Tibial nerve (tissue), 4 donors: ENCODE measurements around the gene CDC42BPG. TPM values are rescaled to one million over a fixed set of nuclear protein-coding genes. Genes with fewer than 3 reads are reported as not detected.

Experiments
- DNase-seq, 2 donors: peaks; one replicate each; pipeline ENCODE4 v3.0.0-alpha.2; 2019; ENCODE audit warnings: low spot score in 2 of 2
- H3K27ac ChIP-seq, 4 donors: fragments of 200-600 bp; sonication (generic) in 3 of 4; one replicate each; pipeline ENCODE4 v1.5.1; 2017 to 2019; ENCODE audit warnings: mild to moderate bottlenecking in 1 of 4
- H3K27me3 ChIP-seq, 2 donors: fragments of 200-600 bp; sonication (generic) in 1 of 2; one replicate each; pipeline versions ENCODE4 v1.5.1 to v1.6.0; 2017 to 2019
- H3K36me3 ChIP-seq, 3 donors: fragments of 200-600 bp; sonication (generic); one replicate each; pipeline ENCODE4 v1.5.1; 2018 to 2019
- H3K4me1 ChIP-seq, 4 donors: fragments of 200-600 bp; sonication (generic) in 3 of 4; one replicate each; pipeline ENCODE4 v1.5.1; 2017 to 2019
- H3K4me3 ChIP-seq, 4 donors: fragments of 200-600 bp; sonication (generic) in 3 of 4; one replicate each; pipeline ENCODE4 v1.5.1; 2017 to 2019; ENCODE audit warnings: mild to moderate bottlenecking in 1 of 4, moderate library complexity in 1 of 4
- H3K9me3 ChIP-seq, 4 donors: fragments of 200-600 bp; sonication (generic) in 3 of 4; one replicate each; pipeline ENCODE4 v1.5.1; 2017 to 2019
- CTCF ChIP-seq, 5 experiments: fragments of 200-600 bp in 3 of 5; fragments of 450-650 bp in 2 of 5; sonication (generic) in 3 of 5; IDR thresholded peaks; one replicate each; pipeline ENCODE4 v1.5.1; 2016 to 2019; ENCODE audit warnings: antibody characterized with exemption in 5 of 5, mild to moderate bottlenecking in 3 of 5, moderate library complexity in 2 of 5
- EP300 ChIP-seq, 2 donors: sonication (generic); formaldehyde crosslinking; IDR thresholded peaks; one replicate each; pipeline ENCODE4 v1.6.1; 2017; ENCODE audit warnings: antibody characterized with exemption in 2 of 2, mild to moderate bottlenecking in 1 of 2
- POLR2A ChIP-seq, 2 donors: fragments of 450-650 bp; IDR thresholded peaks; one replicate each; pipeline ENCODE4 v1.6.1; 2017; ENCODE audit warnings: antibody characterized with exemption in 2 of 2, mild to moderate bottlenecking in 2 of 2, moderate library complexity in 2 of 2
- WGBS, 2 donors: methylation state at CpG; one replicate each; pipeline ENCODE4 v1.1.5; 2018; 5-methylcytosine and 5-hydroxymethylcytosine counted together
- total RNA-seq, 4 donors: library from RNA; depleted of rRNA; stranded (reverse); fragments of >200 nt; gene quantifications; one replicate each; pipeline ENCODE4 v1.1.0, GENCODE V29; 2016

Gene CDC42BPG
- total RNA-seq, 4 donors from 2014 or later: under 0.01 to 0.30 (median 0.21) TPM; not detected in 1

GRCh38 chr11:64801561-64802369, 42.7 kb downstream of the CDC42BPG start:
- H3K4me1 ChIP-seq: peaks cover 0 to 30% (median 13%) of the 10 kb centered on the region in 4 donors
- 41 to 58% methylated on average over 10 to 13 of the region's 13 CpGs for WGBS, 2 donors
- peak overlapping the region in 2 of 4 donors; percentile 67 to 72 for H3K4me3 ChIP-seq
- no peak for DNase-seq
- H3K27me3 ChIP-seq: no peaks in the 10 kb centered on the region
- H3K36me3 ChIP-seq: peaks cover 0 to 58% (median 0%) of the 10 kb centered on the region in 3 donors
- no peaks in the 10 kb centered on the region for H3K9me3 ChIP-seq
- H3K27ac ChIP-seq: peak overlapping the region in 3 of 4 donors; percentile 83 to 94 (median 93)
- TF ChIP-seq CTCF (IDR thresholded peaks at IDR 0.05) (no peak), POLR2A (IDR thresholded peaks at IDR 0.05) (no peak), EP300 (IDR thresholded peaks at IDR 0.05) (no peak)

GRCh38 chr11:64801158-64801464, 43.3 kb downstream of the CDC42BPG start:
- TF ChIP-seq EP300 (IDR thresholded peaks at IDR 0.05) (no peak), CTCF (IDR thresholded peaks at IDR 0.05) (no peak), POLR2A (IDR thresholded peaks at IDR 0.05) (no peak)
- WGBS, 2 donors: 62 to 70% methylated on average over 5 to 9 of the region's 9 CpGs
- H3K27ac ChIP-seq: peak overlapping the region in 3 of 4 donors; percentile 83 to 94 (median 93)
- H3K4me1 ChIP-seq: peaks cover 0 to 30% (median 13%) of the 10 kb centered on the region in 4 donors
- DNase-seq: no peak
- no peaks in the 10 kb centered on the region for H3K27me3 ChIP-seq
- H3K9me3 ChIP-seq: no peaks in the 10 kb centered on the region
- no peak overlapping the region for H3K4me3 ChIP-seq
- H3K36me3 ChIP-seq: peaks cover 0 to 58% (median 6%) of the 10 kb centered on the region in 3 donors

GRCh38 chr11:64800303-64801157, 43.9 kb downstream of the CDC42BPG start:
- H3K27ac ChIP-seq: peak overlapping the region in 3 of 4 donors; percentile 30 to 93 (median 62)
- H3K9me3 ChIP-seq: no peaks in the 10 kb centered on the region
- H3K27me3 ChIP-seq: no peaks in the 10 kb centered on the region
- H3K36me3 ChIP-seq: peaks cover 0 to 57% (median 10%) of the 10 kb centered on the region in 3 donors
- H3K4me1 ChIP-seq: peaks cover 0 to 30% (median 13%) of the 10 kb centered on the region in 4 donors
- DNase-seq: no peak
- 73 to 77% methylated on average over 17 to 25 of the region's 26 CpGs for WGBS, 2 donors
- no peak for TF ChIP-seq POLR2A (IDR thresholded peaks at IDR 0.05)
- TF ChIP-seq CTCF (IDR thresholded peaks at IDR 0.05): no peak
- no peak for TF ChIP-seq EP300 (IDR thresholded peaks at IDR 0.05)
- H3K4me3 ChIP-seq: no peak overlapping the region

GRCh38 chr11:64799623-64800302, 44.7 kb downstream of the CDC42BPG start:
- TF ChIP-seq POLR2A (IDR thresholded peaks at IDR 0.05): no peak
- no peak for TF ChIP-seq CTCF (IDR thresholded peaks at IDR 0.05)
- no peak for TF ChIP-seq EP300 (IDR thresholded peaks at IDR 0.05)
- peaks cover 0 to 28% (median 13%) of the 10 kb centered on the region in 4 donors for H3K4me1 ChIP-seq
- DNase-seq: no peak
- H3K36me3 ChIP-seq: peaks cover 0 to 49% (median 10%) of the 10 kb centered on the region in 3 donors
- WGBS, 2 donors: 55 to 70% methylated on average over 10 to 14 of the region's 14 CpGs
- H3K4me3 ChIP-seq: no peak overlapping the region
- no peaks in the 10 kb centered on the region for H3K9me3 ChIP-seq
- H3K27me3 ChIP-seq: no peaks in the 10 kb centered on the region
- H3K27ac ChIP-seq: peak overlapping the region in 2 of 4 donors; percentile 30 to 62
